ENCODE results near the gene GDF2.

DNA sequence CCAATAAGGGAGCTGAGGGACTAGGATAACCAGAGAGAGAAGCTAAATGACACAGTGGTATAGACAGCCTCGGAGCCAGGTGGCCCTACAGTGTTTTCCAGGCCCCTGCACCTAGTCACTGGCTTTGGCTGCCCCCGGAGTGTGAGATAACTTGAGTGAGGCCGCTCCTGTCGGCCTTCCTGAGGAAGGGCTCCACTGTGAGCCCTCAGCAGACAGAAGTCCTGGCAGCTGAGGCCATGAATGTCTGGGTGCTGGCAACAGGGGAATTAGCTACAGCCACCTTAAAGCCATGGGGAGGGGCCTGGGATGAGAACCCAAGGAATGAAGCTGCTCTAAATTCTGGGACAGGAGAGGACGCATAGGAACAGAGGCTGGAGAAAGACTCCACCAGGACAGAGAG, 26.8 kb upstream of the GDF2 start:
- TF ChIP-seq, protein P1, sequence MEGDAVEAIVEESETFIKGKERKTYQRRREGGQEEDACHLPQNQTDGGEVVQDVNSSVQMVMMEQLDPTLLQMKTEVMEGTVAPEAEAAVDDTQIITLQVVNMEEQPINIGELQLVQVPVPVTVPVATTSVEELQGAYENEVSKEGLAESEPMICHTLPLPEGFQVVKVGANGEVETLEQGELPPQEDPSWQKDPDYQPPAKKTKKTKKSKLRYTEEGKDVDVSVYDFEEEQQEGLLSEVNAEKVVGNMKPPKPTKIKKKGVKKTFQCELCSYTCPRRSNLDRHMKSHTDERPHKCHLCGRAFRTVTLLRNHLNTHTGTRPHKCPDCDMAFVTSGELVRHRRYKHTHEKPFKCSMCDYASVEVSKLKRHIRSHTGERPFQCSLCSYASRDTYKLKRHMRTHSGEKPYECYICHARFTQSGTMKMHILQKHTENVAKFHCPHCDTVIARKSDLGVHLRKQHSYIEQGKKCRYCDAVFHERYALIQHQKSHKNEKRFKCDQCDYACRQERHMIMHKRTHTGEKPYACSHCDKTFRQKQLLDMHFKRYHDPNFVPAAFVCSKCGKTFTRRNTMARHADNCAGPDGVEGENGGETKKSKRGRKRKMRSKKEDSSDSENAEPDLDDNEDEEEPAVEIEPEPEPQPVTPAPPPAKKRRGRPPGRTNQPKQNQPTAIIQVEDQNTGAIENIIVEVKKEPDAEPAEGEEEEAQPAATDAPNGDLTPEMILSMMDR (IDR thresholded peaks at IDR 0.05; ENCODE audit: low read length) = no peak
- no peak for TF ChIP-seq EZH2 (IDR thresholded peaks at IDR 0.05; ENCODE audit: borderline replicate concordance, low read length)
